HG03342 (cell line): ENCODE measurements around the gene LTBP3.

Source experiments
- ATAC-seq: cut with Tn5 transposase; IDR thresholded peaks from one replicate; pipeline ENCODE4 v1.9.1; 2021; ENCODE audit warnings: mild to moderate bottlenecking, moderate library complexity; ENCODE audit not compliant: unreplicated experiment

Gene LTBP3

GRCh38 chr11:65555693-65556231 is 2.4 kb downstream of the LTBP3 start:
- ATAC-seq = no peak

- ATAC-seq = no peak
Measured at GRCh38 chr11:65554842-65555430, 3.2 kb downstream of the LTBP3 start.

GRCh38 chr11:65554057-65554818 is 3.9 kb downstream of the LTBP3 start:
- ATAC-seq = no peak

GRCh38 chr11:65553301-65554001 is 4.7 kb downstream of the LTBP3 start:
- no peak for ATAC-seq

GRCh38 chr11:65552388-65552951 is 5.7 kb downstream of the LTBP3 start:
- no peak for ATAC-seq

GRCh38 chr11:65551572-65552387 is 6.4 kb downstream of the LTBP3 start:
- ATAC-seq = no peak

GRCh38 chr11:65549096-65549495 is 9.1 kb downstream of the LTBP3 start:
- no peak for ATAC-seq

- ATAC-seq = no peak
Measured at GRCh38 chr11:65548395-65548794, 9.8 kb downstream of the LTBP3 start.

GRCh38 chr11:65547446-65548125 is 10.6 kb downstream of the LTBP3 start:
- ATAC-seq = no peak

- ATAC-seq = peak; percentile 68
Measured at GRCh38 chr11:65546217-65546958, 11.8 kb downstream of the LTBP3 start.

- ATAC-seq = no peak
Measured at GRCh38 chr11:65545853-65546216, 12.3 kb downstream of the LTBP3 start.

- no peak for ATAC-seq
Measured at GRCh38 chr11:65542738-65543390, 15.3 kb downstream of the LTBP3 start.

GRCh38 chr11:65541093-65541982 is 16.8 kb downstream of the LTBP3 start:
- ATAC-seq = no peak

- ATAC-seq = peak; percentile 69
Measured at GRCh38 chr11:65540290-65541092, 17.7 kb downstream of the LTBP3 start.

- ATAC-seq = peak; percentile 53
Measured at GRCh38 chr11:65539744-65540289, 18.3 kb downstream of the LTBP3 start.

GRCh38 chr11:65538915-65539743 is 19.0 kb downstream of the LTBP3 start:
- ATAC-seq = no peak
